ENCODE measurements around the gene CARS1.

- TF ChIP-seq CTCF (IDR thresholded peaks at IDR 0.05) (no peak), ZBTB33 (IDR thresholded peaks at IDR 0.05; ENCODE audit: borderline replicate concordance, low read depth) (no peak), MAX (IDR thresholded peaks at IDR 0.05; ENCODE audit: low read depth) (no peak), ELF1 (IDR thresholded peaks at IDR 0.05) (no peak), EP300 (IDR thresholded peaks at IDR 0.05; ENCODE audit: borderline replicate concordance in 1 of 2, low read depth in 1 of 2, low read length in 1 of 2) (peak in 1 of 2 experiments; percentile 35; a peak in 1 of 4 replicates), TAF1 (IDR thresholded peaks at IDR 0.05; ENCODE audit: borderline replicate concordance, low read depth, low read length) (no peak), RCOR1 (IDR thresholded peaks at IDR 0.05; ENCODE audit: low read length) (peak; percentile 93), POLR2AphosphoS5 (IDR thresholded peaks at IDR 0.05; ENCODE audit: low read depth, low read length) (no peak), SMC3 (IDR thresholded peaks at IDR 0.05; ENCODE audit: low read depth, low read length) (no peak), RAD21 (IDR thresholded peaks at IDR 0.05; ENCODE audit: low read length) (no peak), TEAD4 (IDR thresholded peaks at IDR 0.05; ENCODE audit: borderline replicate concordance, insufficient read depth) (no peak)
These were observed 27.8 kb upstream of the CARS1 start for GRCh38 chr11:3085052-3085451.
